ENCODE data around the gene SPA17.
A peak's percentile ranks its signal among the peaks of the same experiment; 100 is the strongest.

The SPA17 gene

GRCh38 chr11:124648610-124649009 is 25.1 kb upstream of the SPA17 start:
- peaks cover 20% of the 10 kb centered on the region for H3K4me1 Mint-ChIP-seq
- no peak overlapping the region for H3K4me3 Mint-ChIP-seq
- no peaks in the 10 kb centered on the region for H3K27me3 Mint-ChIP-seq
- no peak for ATAC-seq
- H3K36me3 Mint-ChIP-seq, result peaks cover 19% of the 10 kb centered on the region
- no peaks in the 10 kb centered on the region for H3K9me3 Mint-ChIP-seq
- no peak overlapping the region for H3K27ac Mint-ChIP-seq

GRCh38 chr11:124656774-124657630 is 16.7 kb upstream of the SPA17 start:
- no peaks in the 10 kb centered on the region for H3K4me1 Mint-ChIP-seq
- no peaks in the 10 kb centered on the region for H3K27me3 Mint-ChIP-seq
- H3K27ac Mint-ChIP-seq, result no peak overlapping the region

GRCh38 chr11:124657904-124658303 is 15.8 kb upstream of the SPA17 start:
- Mint-ChIP-seq H3K4me3 (no peak overlapping the region), H3K4me1 (no peaks in the 10 kb centered on the region), H3K36me3 (peaks cover 19% of the 10 kb centered on the region), H3K27me3 (no peaks in the 10 kb centered on the region), H3K27ac (no peak overlapping the region), H3K9me3 (no peaks in the 10 kb centered on the region)
- ATAC-seq, result no peak

More at GRCh38 chr11:124656774-124657630, 16.7 kb upstream of the SPA17 start:
- Mint-ChIP-seq H3K36me3 (peaks cover 25% of the 10 kb centered on the region), H3K4me3 (no peak overlapping the region), H3K9me3 (no peaks in the 10 kb centered on the region)
- ATAC-seq, result no peak

- no peaks in the 10 kb centered on the region for H3K9me3 Mint-ChIP-seq
- no peaks in the 10 kb centered on the region for H3K4me1 Mint-ChIP-seq
- H3K27me3 Mint-ChIP-seq, result no peaks in the 10 kb centered on the region
- H3K4me3 Mint-ChIP-seq, result no peak overlapping the region
- no peak for ATAC-seq
- H3K27ac Mint-ChIP-seq, result no peak overlapping the region
- peaks cover 13% of the 10 kb centered on the region for H3K36me3 Mint-ChIP-seq
Observed at GRCh38 chr11:124658501-124658900, 15.2 kb upstream of the SPA17 start.

GRCh38 chr11:124658986-124659385 is 14.7 kb upstream of the SPA17 start:
- H3K36me3 Mint-ChIP-seq, result peaks cover 12% of the 10 kb centered on the region
- no peak overlapping the region for H3K27ac Mint-ChIP-seq
- ATAC-seq, result no peak
- no peaks in the 10 kb centered on the region for H3K9me3 Mint-ChIP-seq
- H3K27me3 Mint-ChIP-seq, result no peaks in the 10 kb centered on the region
- H3K4me3 Mint-ChIP-seq, result no peak overlapping the region
- H3K4me1 Mint-ChIP-seq, result no peaks in the 10 kb centered on the region

GRCh38 chr11:124661553-124661952 is 12.2 kb upstream of the SPA17 start:
- no peak overlapping the region for H3K4me3 Mint-ChIP-seq

GRCh38 chr11:124662106-124662505 is 11.6 kb upstream of the SPA17 start:
- no peak overlapping the region for H3K4me3 Mint-ChIP-seq
- ATAC-seq, result no peak
- H3K4me1 Mint-ChIP-seq, result no peaks in the 10 kb centered on the region
- no peaks in the 10 kb centered on the region for H3K9me3 Mint-ChIP-seq
- peaks cover 12% of the 10 kb centered on the region for H3K36me3 Mint-ChIP-seq
- H3K27me3 Mint-ChIP-seq, result no peaks in the 10 kb centered on the region
- H3K27ac Mint-ChIP-seq, result no peak overlapping the region

More at GRCh38 chr11:124661553-124661952, 12.2 kb upstream of the SPA17 start:
- H3K9me3 Mint-ChIP-seq, result no peaks in the 10 kb centered on the region
- no peaks in the 10 kb centered on the region for H3K4me1 Mint-ChIP-seq
- H3K27ac Mint-ChIP-seq, result no peak overlapping the region
- peaks cover 12% of the 10 kb centered on the region for H3K36me3 Mint-ChIP-seq
- H3K27me3 Mint-ChIP-seq, result no peaks in the 10 kb centered on the region
- no peak for ATAC-seq

- no peak for ATAC-seq
- Mint-ChIP-seq H3K9me3 (no peaks in the 10 kb centered on the region), H3K4me1 (no peaks in the 10 kb centered on the region), H3K4me3 (no peak overlapping the region), H3K36me3 (peaks cover 6% of the 10 kb centered on the region), H3K27ac (no peak overlapping the region), H3K27me3 (no peaks in the 10 kb centered on the region)
Observed at GRCh38 chr11:124663861-124664260, 9.8 kb upstream of the SPA17 start.

GRCh38 chr11:124667601-124668000 is 6.1 kb upstream of the SPA17 start:
- peaks cover 9% of the 10 kb centered on the region for H3K4me1 Mint-ChIP-seq
- no peak overlapping the region for H3K27ac Mint-ChIP-seq
- no peak for ATAC-seq
- no peaks in the 10 kb centered on the region for H3K27me3 Mint-ChIP-seq
- H3K9me3 Mint-ChIP-seq, result no peaks in the 10 kb centered on the region
- H3K36me3 Mint-ChIP-seq, result no peaks in the 10 kb centered on the region
- no peak overlapping the region for H3K4me3 Mint-ChIP-seq

- H3K27ac Mint-ChIP-seq, result no peak overlapping the region
- no peak for ATAC-seq
- no peaks in the 10 kb centered on the region for H3K27me3 Mint-ChIP-seq
- H3K36me3 Mint-ChIP-seq, result no peaks in the 10 kb centered on the region
- no peaks in the 10 kb centered on the region for H3K9me3 Mint-ChIP-seq
- peaks cover 21% of the 10 kb centered on the region for H3K4me1 Mint-ChIP-seq
- H3K4me3 Mint-ChIP-seq, result no peak overlapping the region
Observed at GRCh38 chr11:124669193-124669592, 4.5 kb upstream of the SPA17 start.

- Mint-ChIP-seq H3K9me3 (no peaks in the 10 kb centered on the region), H3K4me1 (peaks cover 23% of the 10 kb centered on the region), H3K27ac (no peak overlapping the region), H3K27me3 (no peaks in the 10 kb centered on the region), H3K36me3 (no peaks in the 10 kb centered on the region), H3K4me3 (no peak overlapping the region)
- no peak for ATAC-seq
Observed at GRCh38 chr11:124670732-124671131, 3.0 kb upstream of the SPA17 start.

- peak overlapping the region; percentile 91 for H3K4me3 Mint-ChIP-seq
- no peaks in the 10 kb centered on the region for H3K9me3 Mint-ChIP-seq
- peak overlapping the region; percentile 83 for H3K27ac Mint-ChIP-seq
- no peaks in the 10 kb centered on the region for H3K36me3 Mint-ChIP-seq
- peaks cover 23% of the 10 kb centered on the region for H3K4me1 Mint-ChIP-seq
- ATAC-seq, result no peak
- no peaks in the 10 kb centered on the region for H3K27me3 Mint-ChIP-seq
Observed at GRCh38 chr11:124672536-124673215, 1.0 kb upstream of the SPA17 start.

GRCh38 chr11:124674168-124674517 is 439 bp downstream of the SPA17 start:
- Mint-ChIP-seq H3K9me3 (no peaks in the 10 kb centered on the region), H3K4me3 (peak overlapping the region; percentile 91), H3K27me3 (no peaks in the 10 kb centered on the region), H3K4me1 (peaks cover 23% of the 10 kb centered on the region), H3K27ac (peak overlapping the region; percentile 83), H3K36me3 (no peaks in the 10 kb centered on the region)
- no peak for ATAC-seq

GRCh38 chr11:124674571-124674970 is 867 bp downstream of the SPA17 start:
- Mint-ChIP-seq H3K4me3 (peak overlapping the region; percentile 91), H3K27ac (peak overlapping the region; percentile 83), H3K27me3 (no peaks in the 10 kb centered on the region), H3K9me3 (no peaks in the 10 kb centered on the region), H3K4me1 (peaks cover 23% of the 10 kb centered on the region), H3K36me3 (no peaks in the 10 kb centered on the region)
- ATAC-seq, result no peak

- H3K4me3 Mint-ChIP-seq, result no peak overlapping the region
- H3K4me1 Mint-ChIP-seq, result peaks cover 17% of the 10 kb centered on the region
- no peak overlapping the region for H3K27ac Mint-ChIP-seq
- no peaks in the 10 kb centered on the region for H3K36me3 Mint-ChIP-seq
- no peak for ATAC-seq
- H3K27me3 Mint-ChIP-seq, result no peaks in the 10 kb centered on the region
- no peaks in the 10 kb centered on the region for H3K9me3 Mint-ChIP-seq
Observed at GRCh38 chr11:124676386-124676785, 2.7 kb downstream of the SPA17 start.

GRCh38 chr11:124678416-124678815 is 4.7 kb downstream of the SPA17 start:
- peaks cover 3% of the 10 kb centered on the region for H3K9me3 Mint-ChIP-seq
- no peak overlapping the region for H3K27ac Mint-ChIP-seq
- no peak for ATAC-seq
- H3K27me3 Mint-ChIP-seq, result no peaks in the 10 kb centered on the region
- H3K4me1 Mint-ChIP-seq, result peaks cover 6% of the 10 kb centered on the region
- peaks cover 9% of the 10 kb centered on the region for H3K36me3 Mint-ChIP-seq
- no peak overlapping the region for H3K4me3 Mint-ChIP-seq
